NCI-H345 (cell line): ENCODE data around the gene SEC23B.
"Not testable (repeated sequence)": the region's sequence is repeated elsewhere in the genome, so short reads cannot be mapped to it uniquely, and the experiment has no call there.

Experiments used
- DNase-seq: peaks from one replicate; lab custom pipeline; 2025; lab: John Stamatoyannopoulos, UW

SEC23B gene

DNA sequence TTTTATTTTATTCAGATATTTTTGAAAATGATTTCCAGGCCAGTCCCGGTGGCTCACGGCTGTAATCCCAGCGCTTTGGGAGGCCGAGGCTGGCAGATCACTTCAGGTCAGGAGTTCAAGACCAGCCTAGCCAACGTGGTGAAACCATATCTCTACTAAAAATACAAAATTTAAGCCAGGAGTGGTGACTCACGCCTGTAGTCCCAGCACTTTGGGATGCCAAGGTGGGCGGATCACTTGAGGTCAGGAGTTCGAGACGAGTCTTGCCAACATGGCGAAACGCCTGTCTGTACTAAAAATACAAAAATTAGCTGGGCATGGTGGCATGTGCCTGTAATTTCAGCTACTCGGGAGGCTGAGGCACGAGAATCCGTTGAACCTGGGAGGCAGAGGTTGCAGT, 19.0 kb downstream of the SEC23B start:
- not testable (repeated sequence) for DNase-seq

DNA sequence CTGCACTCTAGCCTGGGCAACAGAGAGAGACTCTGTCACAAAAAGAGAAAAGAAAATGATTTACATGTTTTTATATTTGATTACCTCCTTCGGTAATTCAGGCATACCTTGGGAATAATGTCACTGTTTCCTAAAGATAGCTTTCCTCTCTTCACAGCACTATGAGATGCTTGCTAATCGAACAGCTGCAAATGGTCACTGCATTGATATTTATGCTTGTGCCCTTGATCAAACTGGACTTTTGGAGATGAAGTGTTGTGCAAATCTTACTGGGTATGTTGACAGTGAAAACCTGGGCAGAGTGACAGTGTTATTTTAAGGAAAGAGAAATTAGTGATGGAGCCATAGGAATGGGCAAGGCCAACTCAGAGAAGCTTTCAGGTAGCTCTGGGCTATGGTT, 19.6 kb downstream of the SEC23B start:
- no peak for DNase-seq

DNA sequence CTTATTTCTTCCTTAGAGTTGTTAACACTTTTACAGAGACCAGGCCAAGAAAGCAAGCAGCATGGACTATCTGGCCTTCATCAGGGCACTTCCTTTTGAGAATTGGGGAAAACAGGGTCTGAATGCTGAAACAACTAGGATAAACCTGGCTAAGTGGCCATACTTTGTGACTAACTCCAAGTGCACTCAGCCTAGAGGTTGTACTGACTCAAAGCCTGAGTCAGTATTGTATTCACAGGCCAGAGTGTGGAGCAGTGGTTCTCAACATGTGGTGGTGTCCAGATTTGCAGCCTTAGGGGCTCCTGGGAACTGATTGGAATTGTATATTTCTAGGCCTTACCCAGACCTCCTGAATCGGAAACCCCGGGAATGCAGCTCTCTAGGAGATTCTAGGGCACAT, 20.1 kb downstream of the SEC23B start:
- DNase-seq: no peak

DNA sequence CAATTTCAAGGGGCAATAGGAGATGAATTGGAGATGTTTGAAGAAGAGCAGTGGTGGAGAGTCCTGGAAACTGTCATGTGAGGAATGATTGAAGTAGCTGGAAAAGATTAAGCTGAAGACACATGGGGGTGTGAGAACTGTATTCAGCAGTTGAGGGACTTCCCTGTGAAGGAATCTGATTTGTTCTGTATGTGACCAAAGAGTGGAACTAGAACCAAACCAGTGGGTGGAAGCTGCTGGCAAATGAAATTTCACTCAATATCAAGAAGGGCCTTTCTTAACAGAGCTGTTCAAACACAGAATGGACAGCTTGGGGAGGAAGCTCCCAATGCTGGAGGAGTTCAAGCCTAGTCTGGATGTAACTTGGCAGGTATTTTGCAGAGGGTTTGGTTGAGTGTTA, 21.3 kb downstream of the SEC23B start:
- no peak for DNase-seq

DNA sequence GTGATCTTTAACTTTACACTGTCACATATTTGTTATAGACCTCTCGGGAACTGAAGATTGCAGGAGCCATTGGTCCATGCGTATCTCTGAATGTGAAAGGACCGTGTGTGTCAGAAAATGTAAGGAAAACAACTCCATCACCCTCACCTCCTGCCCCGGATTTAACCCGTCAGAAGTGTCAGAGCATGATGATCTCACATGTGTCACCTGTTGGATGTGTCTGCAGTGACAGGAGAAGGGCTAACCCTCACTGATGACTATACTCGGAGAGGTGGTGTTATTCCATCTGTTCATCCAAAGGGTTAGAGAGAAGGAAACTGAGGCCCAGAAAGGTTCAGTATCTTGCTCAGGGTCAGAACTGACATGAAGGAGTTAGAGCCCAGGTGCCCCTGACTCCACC, 24.9 kb downstream of the SEC23B start:
- no peak for DNase-seq

DNA sequence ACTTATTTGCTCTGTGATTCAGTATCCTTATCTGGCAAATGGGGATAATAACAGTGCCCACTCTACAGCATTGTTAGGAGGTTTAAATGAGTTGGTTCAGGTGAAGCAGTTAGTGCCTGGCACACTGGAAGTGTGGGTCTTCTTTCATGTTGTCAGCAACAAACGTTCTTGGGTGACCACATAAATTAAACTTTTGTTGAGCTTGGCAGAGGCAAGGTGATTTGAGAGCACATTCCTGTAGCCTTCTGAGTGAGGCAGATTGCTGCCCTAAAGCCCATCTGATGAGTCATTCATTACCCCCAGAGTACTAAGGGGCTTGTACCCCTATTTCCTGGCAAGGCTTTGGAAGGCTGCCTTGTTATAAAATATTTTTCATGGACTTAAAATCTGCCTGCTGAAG, 25.8 kb downstream of the SEC23B start:
- no peak for DNase-seq

DNA sequence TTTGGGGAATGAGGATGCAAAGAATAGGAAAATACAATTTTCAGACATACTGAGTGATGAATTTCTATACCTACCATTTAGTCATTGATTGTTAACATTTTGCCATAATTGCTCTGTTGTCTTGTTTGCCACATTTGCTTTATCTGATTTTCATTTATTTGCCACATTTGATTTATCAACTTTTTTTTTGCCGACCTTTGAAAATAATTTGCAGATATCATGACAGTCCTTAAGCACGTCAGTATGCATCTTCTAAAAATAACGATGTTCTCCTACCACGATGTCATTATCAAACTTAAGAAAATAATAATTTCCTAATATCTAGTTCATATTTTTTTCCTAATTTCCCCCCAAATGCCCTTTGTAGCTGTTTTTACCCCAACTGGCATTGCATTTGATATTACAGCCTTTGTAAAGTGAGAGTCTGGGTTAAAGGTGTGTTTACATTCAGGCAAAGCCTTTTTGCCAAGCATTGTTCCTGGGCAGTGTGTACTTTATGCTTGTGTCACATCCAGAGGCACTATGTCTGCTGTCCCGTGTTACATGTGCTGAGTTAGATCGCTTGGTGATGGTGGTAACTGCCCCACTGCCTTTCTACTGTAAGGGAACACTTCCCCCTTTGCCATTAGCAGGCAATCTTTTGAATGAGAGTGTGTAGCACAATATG, 26.4 kb downstream of the SEC23B start:
- no peak for DNase-seq

DNA sequence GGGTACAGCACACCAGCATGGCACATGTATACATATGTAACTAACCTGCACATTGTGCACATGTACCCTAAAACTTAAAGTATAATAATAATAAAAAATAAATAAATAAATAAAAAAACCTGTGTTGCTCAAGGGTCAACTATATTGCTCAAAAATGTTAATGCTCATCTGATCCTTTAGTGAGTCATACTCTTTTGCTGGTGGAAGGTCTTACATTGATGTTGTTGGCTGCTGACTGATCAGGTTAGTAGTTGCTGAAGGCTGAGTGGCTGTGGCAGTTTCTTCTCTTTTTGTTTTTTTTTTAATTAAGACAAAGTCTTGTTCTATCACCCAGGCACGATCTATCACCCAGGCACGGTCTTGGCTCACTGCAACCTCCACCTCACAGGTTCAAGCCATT, 29.9 kb downstream of the SEC23B start:
- no peak for DNase-seq

DNA sequence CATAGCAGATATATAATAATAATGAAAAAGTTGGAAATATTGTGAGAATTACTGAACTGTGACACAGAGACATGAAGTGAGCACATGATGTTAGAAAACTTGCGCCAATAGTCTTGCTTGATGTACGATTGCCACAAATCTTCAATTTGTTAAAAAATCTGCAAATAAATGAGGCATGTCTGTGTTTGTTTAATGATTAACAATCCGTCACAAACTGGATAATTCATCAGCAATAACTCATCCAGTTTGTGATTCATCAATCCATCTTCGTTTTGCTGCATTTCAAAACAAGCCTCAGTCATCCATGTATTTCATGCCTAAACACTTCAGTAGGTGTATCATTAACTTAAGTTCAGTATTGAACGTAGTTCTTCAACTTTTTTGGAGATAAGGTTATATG, 34.0 kb downstream of the SEC23B start:
- DNase-seq: no peak

DNA sequence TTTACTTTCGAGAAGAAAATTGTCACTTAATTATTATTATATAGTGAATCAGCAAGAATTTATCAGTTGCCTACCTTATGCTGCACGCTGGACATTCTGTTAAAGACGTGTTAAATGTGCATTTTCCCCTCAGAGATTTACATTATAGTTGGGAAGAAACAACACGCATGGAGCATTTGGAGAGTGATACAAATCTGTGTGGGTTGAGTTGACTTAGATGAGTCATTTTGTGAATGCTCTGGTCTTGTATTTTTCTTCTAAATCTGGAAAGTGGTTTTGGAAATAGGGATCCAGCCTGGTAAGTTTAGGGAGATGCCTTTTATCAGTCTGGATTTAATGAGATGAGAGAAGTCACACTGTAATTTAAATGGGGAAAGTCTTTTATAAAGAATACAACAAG, 35.5 kb downstream of the SEC23B start:
- DNase-seq: no peak

DNA sequence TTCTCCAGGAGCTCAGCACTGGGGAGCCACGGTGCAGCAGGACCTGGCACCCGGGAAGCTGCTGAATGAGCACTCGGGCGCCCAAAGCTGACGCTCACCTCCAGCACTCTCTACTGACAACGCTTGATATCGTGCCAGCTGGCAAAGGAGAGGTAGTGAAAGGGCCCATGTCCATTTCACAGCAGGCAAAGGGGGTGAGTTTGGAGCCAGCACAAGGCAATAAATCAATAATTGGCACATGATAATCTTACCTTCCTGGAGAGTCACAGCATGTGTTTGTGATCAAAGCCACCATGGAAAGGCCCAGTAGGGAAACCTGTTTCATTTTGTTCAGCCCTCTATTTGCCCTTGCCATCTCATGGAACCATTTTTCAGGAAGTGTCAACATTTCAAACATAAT, 36.2 kb downstream of the SEC23B start:
- peak; percentile 98 for DNase-seq

DNA sequence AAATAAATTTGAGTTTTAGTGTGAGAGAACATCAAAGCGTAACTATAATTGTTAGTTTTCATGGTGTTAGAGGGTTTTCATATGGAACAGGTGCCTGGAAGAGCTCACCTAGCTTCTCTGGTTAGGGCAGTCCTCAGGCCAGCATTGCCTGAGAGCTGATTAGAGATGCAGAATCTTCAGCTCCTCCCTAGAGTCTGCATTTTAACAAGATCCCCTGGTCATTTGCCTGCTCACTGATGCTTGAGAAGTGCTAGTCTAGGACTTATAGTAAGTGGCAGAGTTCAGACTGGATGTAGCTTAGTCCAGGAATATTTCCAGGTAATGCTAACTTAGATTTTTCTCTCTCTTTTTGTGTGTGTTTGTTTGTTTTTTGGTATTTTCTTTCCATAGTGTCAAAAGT, 37.8 kb downstream of the SEC23B start:
- no peak for DNase-seq

DNA sequence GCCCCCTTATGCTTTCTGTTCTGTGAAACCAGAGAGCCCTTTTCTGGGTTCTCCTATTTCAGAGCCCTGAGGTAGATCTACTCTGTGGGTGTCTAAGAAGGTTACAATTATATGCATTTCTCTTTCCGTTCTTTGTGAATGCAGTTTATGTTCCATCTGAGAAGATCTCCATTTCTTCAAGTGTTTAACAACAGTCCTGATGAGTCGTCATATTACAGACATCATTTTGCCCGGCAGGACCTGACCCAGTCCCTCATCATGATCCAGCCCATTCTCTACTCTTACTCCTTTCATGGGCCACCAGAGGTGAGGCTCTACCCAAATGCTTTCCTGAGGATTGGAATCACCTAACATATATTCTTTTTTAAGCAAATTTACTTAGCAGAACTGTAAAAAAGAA, 40.7 kb downstream of the SEC23B start:
- no peak for DNase-seq

DNA sequence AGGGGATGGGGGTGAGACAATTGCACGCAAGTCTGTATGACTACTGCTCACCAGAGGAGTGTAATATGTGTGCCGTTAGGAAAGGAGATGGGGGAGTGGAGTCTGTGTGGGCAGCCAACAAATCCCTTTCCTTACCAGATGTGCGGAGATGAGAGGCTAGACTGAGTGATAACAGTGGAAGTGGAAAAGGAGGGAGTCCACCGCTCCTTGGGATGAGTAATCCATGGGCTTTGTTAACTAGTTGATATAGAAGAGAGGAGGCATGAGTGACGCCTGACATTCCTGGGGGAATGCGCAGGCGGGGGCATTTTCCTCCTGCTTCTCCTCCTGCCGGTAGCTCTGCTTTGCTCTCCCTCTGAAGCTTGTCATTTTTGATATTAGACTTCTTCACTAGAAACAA, 46.0 kb downstream of the SEC23B start:
- DNase-seq: no peak

DNA sequence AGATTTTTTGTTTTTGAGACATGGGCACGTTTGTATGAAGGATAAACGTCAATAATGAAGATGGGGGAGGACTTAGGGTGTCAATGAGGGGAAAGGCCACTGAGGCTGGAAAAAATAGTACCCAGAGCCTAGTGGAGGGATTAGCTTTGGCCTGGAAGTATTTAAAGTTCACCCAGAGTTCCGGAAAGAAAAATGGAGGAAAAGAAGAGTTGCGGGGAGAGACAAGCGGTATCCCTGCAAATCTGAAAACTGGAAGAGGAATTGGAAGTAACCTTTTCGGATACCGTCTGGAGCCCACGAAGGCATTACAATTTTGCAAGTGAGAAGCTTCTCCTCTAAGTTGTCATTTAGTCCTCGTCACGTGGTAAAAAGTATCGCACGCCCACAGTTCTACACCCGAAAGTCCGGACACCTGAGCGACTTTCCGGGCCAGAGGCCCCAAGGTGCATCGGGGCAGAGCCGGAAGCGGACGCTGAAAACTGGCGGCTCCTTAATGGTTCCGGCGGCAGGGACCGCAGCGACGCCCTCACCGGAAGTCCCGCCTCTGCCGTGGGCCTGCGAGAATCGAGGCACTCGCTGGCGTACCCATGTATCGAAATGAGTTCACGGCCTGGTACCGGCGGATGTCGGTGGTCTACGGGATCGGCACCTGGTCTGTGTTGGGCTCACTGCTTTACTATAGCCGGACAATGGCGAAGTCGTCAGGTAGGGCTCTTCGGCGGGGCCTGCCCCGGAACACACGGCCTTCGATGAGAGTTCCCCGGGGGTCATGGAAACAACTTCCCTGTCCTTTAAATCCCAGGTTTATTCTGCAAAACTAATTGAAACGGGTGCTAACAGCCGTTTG, 59.4 kb downstream of the SEC23B start, which contains the start of gene SMIM26:
Gene SMIM26 (plus strand): TSS at position 541 of the 847 bp plus-strand sequence. CDS start 47 bp downstream, at position 588.
- DNase-seq: peak; percentile 98

DNA sequence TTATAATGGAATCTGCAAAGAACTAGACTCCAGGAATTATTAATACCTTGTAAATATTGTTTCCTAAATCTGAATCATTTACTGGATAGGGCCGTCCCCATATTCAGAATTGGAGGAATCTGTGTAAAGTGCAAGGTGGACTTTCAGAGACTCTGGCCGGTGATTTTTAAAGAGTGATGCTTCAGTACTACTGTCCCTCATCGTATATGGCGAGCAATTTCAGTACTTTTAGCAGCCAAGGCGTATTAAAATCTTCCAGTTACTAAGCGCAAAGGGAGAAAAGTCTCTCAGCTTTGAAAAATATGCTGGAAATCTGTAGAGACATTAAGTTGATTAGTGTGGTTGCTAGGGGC, 60.0 kb downstream of the SEC23B start:
- no peak for DNase-seq

DNA sequence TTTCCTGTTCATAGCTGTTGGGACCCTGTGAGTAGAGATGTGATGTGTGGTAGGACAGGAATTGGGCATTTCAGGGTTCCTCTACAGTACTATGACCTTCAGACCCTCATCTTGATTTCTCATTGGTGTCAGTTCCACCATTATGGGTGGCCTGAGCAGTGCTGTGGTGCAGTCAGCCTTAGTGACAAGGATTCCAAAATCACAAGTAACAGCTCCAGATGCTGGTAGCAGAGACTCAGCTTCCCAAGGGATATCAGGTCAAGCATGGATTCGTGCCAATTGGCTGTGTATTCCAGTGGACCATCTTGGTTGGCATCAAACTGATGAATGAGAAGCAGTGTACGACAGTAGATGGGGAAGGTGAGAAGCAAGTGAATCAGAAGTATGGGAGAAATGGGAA, 63.3 kb downstream of the SEC23B start:
- DNase-seq: no peak

DNA sequence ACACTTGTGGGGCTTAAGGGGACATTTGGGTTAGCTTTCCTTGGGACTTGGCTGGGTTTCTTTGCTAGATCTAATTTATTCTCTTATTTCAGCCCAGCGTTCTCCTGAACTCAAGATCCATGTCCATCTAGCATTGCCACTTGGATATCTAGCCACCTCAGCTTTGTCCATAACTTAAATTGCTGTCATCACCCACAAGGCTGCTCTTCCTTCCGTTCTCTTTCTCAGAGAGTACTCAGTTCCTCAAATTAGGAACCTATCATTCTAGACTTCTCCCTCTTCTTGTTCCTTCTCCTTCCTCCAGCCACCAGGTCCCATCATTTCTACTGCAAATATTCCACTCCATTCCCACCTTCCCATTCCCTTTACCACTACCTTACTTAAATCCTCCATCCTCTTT, 63.8 kb downstream of the SEC23B start:
- no peak for DNase-seq

DNA sequence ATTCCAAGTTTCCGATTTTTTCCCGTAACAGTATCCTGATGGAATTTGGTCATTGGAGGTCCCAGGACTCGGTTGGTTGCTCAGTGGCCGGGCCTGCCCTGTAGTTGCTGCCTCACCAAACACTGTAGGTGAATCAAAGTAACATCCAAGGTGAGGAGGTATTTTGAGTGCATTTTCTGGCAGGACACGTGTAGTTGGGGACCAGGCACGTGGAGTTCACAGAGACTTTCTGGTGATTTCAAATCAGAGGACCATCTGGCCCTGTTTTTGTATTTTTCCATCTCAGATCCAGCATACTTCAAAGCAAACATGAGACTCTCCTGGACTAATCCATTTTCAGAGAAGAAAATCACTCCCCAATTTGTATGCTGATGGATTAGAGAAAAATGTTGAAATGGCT, 70.2 kb downstream of the SEC23B start:
- DNase-seq: no peak

DNA sequence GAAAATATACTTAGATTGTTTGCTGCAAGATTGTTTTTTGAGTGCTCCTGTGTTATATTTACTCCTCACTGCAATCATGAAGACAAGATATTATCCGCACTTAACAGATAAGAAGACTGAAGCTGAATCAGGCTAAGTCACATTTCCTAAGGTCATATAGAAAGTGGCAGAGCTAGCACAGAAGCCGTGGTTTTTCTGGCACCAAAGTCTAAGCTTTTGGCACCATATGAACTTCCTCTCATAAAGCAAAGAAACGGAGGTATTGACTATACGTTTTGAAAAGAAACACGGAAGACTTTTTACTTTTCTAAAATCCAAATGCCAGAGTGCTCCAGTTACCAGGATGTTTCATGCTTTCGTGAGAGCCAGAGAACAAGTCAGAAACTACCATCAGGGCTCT, 70.8 kb downstream of the SEC23B start:
- DNase-seq: no peak

DNA sequence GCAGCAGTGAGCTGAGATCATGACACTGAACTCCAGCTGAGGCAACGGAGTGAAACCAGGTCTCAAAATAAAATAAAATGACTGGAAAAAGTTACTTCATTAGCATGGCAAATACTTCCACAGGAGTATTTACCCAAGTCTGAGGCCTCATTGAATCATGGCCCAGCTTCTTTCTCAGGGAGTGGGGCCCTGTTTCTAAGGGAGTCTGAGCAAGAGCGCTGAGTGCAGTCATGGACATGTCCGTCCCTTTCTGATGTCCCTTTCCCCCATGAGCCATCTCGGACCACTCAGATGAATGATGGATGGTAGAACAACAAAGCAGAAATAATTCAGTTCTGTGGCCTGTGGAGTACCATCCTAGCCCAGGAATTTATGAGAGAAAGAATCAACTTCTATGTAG, 72.3 kb downstream of the SEC23B start:
- no peak for DNase-seq

DNA sequence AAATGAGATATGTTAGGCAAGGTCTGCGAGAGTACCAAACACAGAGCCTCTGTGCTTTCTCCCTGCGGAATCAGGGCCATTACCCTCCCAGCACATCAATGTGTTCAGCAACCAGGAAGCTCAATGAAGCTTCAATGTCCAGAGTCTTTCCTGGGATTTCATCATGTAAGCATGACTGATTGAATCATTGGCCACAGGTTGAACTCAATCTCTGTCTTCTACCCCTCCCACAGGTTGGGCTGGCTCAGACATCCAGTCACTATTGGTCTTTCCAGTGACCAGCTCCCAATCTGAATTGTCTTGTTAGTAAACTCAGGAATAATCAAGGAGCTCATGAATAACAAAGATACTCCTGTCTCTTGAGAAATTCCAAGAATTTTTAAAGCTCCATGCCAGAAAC, 77.4 kb downstream of the SEC23B start:
- DNase-seq: peak; percentile 31

DNA sequence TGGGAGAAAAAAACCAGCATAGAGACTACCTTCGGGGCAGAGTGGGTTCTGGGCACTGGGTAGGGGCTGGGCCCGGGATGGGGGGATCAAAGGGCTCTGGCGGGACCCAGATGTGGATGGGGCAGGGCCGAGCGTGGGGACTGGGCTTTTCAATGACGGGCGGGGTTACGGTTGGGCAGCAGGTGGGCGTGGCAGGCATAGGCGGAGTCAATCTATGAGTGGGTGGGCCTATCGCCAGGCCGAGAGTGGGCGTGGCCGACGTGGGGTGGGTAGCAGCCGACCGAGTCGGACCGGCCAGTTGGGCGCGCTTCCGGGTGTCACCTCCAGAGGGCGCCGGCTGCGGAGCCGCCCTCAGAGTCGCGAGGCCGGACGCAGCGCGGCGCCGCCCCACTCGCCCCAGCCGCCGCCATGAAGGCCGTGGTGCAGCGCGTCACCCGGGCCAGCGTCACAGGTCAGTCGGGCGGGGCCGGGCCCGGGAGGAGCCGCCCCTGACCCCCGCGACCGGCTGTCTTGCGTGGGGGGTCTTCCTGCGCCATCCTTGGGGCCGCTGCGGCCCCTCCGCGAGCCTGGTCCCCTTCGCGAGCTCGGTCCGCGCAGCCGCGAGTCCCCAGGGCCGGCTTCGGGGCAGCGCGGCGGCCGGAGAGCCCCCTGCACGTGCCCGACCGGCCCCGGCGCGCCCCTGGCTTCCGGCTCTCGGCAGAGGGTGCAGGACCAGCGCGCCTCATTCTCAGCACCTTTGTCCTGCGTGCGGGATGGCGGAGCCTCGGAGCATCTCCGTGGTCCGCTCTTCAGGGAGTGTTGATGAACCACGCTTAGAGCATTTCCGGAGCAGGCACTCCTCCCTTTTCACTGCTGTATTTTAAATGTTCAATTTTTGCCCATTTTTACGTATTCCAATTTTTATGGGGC, 80.2 kb downstream of the SEC23B start, which contains the start of gene DTD1:
Gene DTD1 (plus strand): TSS at position 390 of the 909 bp plus-strand sequence. CDS start 19 bp downstream, at position 409.
- peak; percentile 95 for DNase-seq
